GM13976 (cell line): Measurements from ENCODE around the gene ERO1B.

Experiments
- DNase-seq: peaks from one replicate; pipeline ENCODE4 v3.0.0; 2012; ENCODE audit warnings: low spot score
- in situ Hi-C: fragments of 300-500 bp; cut with MboI; formaldehyde crosslinking; loops from one replicate; pipeline ENCODE4 v1.12.0; 2022; ENCODE audit warnings: low sequenced_read_pairs, mixed read lengths, inconsistent platforms; ENCODE audit not compliant: unreplicated experiment
- TF ChIP-seq, protein P1 (sequence below): IDR thresholded peaks from 2 replicates; pipeline ENCODE4 v1.5.1; 2012; ENCODE audit warnings: borderline replicate concordance, mild to moderate bottlenecking; ENCODE audit not compliant: insufficient read depth; ENCODE audit errors: extremely low read depth, missing control alignments, control extremely low read depth

Gene ERO1B

DNA sequence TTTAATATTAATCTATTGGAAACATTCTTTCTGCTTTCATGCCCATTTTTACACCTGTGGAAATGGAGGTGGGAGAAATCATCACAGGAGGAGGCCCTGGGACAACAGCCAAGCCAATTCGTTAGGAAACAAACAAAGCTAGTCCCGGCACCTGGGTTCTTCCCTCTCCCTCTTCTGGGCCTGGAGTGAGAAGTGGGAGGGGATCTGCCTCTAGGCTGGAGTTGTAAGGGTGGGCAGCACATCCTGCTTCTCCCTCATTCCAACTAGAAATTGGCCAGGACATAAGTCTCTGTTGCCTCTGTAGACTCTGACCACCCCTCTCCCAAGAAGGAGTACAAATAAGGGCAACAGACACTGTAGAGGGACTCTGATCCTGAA, 20.2 kb upstream of the ERO1B start:
- no peak for DNase-seq
- in situ Hi-C loops = no loop called here
- TF ChIP-seq, protein P1, sequence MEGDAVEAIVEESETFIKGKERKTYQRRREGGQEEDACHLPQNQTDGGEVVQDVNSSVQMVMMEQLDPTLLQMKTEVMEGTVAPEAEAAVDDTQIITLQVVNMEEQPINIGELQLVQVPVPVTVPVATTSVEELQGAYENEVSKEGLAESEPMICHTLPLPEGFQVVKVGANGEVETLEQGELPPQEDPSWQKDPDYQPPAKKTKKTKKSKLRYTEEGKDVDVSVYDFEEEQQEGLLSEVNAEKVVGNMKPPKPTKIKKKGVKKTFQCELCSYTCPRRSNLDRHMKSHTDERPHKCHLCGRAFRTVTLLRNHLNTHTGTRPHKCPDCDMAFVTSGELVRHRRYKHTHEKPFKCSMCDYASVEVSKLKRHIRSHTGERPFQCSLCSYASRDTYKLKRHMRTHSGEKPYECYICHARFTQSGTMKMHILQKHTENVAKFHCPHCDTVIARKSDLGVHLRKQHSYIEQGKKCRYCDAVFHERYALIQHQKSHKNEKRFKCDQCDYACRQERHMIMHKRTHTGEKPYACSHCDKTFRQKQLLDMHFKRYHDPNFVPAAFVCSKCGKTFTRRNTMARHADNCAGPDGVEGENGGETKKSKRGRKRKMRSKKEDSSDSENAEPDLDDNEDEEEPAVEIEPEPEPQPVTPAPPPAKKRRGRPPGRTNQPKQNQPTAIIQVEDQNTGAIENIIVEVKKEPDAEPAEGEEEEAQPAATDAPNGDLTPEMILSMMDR = no peak

DNA sequence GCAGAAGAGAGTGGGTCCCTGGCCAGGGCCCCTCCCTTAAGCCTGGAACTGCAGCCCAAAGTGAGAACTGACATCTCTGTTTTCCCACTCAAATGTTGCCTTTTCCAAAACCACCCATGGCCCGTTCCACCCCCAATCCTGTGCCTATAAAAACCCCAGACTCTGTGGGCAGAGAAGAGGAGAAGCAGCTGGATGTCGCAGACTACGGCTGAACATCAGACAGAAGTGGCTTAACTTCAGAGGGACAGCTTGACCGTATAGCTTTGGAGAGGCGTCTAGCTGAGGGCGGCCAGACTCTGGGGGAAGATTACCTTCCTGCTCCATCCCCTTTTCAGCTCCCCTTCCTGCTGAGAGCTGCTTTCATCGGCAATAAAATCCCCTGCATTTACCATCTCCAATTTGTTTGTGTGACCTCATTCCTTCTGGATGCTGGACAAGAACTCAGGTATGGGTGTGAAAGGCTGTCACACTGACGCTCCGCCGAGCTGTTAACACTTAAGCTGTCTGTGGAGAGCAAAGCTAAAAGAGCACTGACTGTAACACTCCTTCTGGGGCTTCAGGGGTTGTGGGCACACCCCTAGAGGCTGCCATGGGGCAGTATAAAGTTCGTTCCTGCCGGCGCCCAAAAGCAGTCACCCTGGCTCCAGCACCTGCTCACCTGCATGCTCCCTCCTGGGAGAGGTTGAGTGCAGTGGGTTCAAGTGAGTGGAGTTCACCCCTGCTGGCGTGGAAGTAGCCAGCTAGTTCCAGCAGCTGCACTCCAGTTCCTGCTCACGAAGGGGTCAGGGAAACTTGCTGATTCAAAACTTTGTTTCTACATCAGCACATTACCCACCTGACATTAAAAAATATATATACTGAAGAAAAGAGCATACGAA, 19.6 kb upstream of the ERO1B start:
- TF ChIP-seq, protein P1 = no peak
- DNase-seq = no peak
- in situ Hi-C loops = no loop called here

DNA sequence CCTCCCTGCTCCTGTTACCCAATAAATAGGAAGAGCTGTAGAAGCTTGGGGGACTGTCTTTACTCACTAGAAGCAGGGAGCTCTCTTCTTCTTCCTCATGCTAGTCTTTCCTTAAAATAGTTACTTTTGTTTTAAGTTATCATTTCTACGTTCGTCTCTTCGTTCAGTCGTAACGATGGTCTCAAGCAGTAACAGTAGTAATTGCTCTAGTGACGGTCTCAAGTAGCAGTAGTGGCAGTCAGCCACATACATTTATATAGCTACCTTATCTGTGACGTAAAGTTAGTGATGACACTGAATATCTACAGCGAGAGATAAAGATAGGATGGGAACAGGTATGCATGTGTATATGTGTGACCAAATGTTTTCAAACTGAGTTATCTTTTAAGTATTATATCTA, 15.4 kb upstream of the ERO1B start:
- in situ Hi-C loops = no loop called here
- DNase-seq = no peak
- TF ChIP-seq, protein P1 = no peak

DNA sequence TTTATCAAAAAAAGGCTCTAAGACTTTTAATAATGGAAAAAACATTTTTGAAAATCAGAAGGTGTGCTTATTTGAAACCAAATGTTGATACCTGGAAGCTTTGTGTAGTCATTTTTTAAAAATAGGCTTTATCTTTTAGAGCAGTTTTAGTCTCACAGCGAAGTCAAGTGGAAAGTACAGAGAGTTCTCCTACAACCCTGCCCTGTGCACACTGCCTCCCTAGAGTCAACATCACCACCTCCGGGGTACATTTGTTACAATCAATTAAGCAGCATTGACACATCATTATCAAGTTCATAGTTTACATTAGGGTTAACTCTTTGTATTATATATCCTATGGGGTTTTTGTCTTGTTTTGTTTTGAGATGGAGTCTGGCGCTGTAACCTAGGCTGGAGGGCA, 10.7 kb upstream of the ERO1B start:
- DNase-seq = no peak
- in situ Hi-C loops = no loop called here
- TF ChIP-seq, protein P1 = no peak

DNA sequence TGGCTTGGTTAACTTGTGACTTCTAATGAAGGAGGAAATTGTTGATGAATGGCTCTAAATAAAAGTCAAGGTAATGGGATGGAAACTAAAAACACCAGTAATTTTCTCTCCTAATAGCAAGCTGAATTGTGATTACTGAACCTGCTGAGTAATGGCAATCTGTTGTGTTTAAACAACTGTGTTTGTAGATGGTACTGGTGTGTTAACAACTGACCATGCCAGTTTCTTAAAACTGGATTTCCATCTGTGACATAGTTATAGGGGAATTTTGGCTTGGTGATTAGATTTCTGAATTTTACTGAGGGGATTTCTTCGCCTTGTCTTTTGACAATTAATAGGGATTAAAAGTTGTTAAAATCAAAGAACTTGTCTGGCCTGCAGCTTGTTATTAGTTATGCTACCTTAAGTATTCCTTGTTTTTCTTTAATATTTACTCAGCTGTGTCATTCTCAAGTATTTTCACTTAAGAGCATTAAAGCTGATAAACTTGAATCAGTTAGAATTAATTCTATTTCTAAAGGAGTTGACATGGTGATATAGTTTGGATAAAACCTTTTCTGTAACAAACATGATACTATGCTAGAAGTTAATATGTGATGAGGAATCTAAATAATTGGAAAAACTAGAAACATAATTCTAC, 7.9 kb upstream of the ERO1B start:
- no peak for DNase-seq
- TF ChIP-seq, protein P1 = no peak
- in situ Hi-C loops = no loop called here

DNA sequence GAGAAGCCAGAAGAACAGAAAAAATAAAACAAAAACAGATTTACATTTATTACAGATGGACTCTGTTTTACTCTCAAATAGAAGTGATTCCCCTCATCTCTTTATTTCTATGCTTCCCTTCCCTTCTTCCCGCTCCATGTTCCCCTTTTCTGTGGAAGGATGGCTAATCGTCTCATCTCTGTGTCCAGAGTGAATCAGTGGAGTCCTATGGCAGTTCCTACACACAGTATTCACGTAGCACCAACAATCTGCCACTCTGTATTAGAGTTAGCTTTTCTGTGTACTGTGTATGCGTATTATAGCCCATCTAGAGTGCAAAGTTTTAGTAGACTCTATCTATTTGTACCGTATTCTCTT, 6.8 kb upstream of the ERO1B start:
- in situ Hi-C loops = no loop called here
- TF ChIP-seq, protein P1 = no peak
- no peak for DNase-seq
